GM18909 (cell line): Measurements from ENCODE around the gene LXN.

Source experiments
- ATAC-seq: cut with Tn5 transposase; IDR thresholded peaks from one replicate; pipeline ENCODE4 v1.9.1; 2021; ENCODE audit warnings: mild to moderate bottlenecking; ENCODE audit not compliant: unreplicated experiment, poor library complexity

LXN gene

DNA sequence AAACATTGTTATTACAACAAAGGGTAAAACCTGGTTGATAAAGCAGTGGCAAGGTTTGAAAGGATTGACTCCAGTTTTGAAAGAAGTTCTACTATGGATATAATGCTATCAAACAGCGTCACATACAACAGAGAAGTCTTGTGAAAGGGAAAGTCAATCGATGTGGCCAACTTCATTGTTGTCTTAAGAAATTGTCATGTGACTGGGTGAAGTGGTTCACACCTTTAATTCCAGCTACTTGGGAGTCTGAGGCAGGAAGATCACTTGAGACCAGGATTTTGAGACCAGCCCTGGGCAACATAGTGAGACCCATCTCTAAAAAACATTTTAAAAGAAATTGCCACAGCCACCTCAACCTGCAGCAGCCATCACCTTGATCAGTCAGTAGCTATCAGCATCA lies 6.2 kb upstream of the LXN start:
- no peak for ATAC-seq

DNA sequence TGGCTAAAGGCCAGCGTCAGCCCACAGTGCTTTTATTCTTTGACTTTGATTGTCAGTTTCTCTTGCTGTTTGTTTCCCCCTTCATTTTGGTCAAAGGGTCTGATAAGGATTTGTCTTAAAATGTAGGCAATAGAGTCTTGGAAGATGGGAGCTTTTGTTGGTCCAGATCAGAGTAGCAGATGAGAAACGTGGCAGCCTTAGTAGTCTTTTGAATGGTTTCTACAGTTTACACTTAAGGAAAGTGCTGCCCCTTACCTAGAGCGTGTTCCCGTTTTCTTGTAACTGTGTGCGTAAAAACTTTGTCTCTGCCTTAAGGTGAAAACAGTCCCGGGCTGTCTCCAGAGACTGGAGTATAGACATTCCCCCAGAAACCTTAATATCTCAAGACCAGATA lies 630 bp downstream of the LXN start:
- no peak for ATAC-seq

GRCh38 chr3:158668506-158668905 lies 3.9 kb downstream of the LXN start:
- ATAC-seq, result no peak

DNA sequence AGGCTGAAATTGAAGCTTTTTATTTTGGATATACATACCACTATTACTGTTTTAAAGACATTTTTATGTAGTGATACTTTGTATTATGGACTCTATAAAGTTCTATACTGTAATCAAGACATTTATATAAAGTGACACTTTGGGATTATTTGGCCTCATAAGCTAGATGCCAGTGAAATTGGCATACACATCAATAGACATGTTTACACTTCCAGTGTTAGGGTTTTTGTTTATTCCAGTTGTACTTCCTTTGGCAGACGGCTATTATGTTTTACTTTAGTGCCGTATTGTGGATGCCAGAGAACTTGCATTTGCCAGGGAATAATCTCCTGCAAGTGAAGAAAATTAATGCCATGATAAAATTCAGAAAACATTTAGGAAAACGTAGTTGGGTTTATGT lies 6.0 kb downstream of the LXN start:
- no peak for ATAC-seq

DNA sequence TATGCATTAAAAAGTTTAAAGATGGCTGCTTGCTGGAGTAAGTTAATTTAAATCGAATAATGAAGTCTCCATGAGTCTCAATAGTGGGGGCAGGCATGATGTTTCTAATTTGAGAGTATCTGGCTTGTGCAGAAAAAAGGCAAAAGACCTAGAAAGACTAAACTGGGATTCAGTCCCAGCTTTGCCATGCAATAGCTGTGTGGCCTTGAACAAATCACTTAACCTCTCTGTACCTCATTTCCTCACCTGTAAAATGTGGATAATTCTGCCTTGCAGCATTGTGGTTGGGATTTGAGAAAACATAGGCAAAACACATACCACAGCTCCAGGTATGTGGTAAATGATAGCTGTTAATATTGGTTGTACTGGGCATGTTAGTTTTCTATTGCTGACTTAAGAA lies 8.6 kb downstream of the LXN start:
- ATAC-seq, result no peak

DNA sequence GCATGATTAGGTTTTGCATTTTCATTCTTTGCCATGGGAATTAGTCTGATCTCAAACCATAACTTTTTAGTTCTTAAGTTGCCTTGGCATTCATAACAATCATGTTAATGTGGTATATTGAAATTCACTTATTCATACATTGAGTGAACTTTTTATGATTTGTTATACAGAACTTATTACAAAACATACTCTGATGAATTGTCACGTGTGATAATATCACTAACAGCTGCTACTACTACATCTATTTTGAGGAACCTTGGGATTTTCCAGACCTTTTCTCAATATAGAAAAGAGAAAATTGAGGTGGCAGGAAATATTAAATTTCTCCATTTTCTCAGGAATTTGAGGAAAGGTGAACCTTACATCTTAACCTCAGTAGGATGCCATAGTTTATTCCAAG lies 9.2 kb downstream of the LXN start:
- ATAC-seq, result no peak

DNA sequence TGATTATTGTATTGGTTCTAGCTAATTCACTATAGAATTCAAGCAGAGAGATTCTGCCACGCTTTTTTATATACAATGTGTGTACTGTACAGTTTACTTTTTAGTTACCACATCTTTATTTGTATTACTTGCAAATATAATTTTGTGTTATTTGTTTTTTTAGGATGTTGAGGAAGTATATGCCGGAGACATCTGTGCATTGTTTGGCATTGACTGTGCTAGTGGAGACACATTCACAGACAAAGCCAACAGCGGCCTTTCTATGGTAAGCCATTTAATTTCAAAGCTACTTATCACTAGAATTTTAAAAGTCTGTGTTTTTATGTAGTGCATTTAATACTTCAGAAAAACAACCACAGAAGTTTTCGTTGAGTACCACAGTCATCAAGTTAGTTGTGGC lies 11.7 kb downstream of the LXN start:
- no peak for ATAC-seq

GRCh38 chr3:158659454-158660237 lies 12.8 kb downstream of the LXN start:
- peak; percentile 92 for ATAC-seq

GRCh38 chr3:158658889-158659288 lies 13.6 kb downstream of the LXN start:
- no peak for ATAC-seq

GRCh38 chr3:158652463-158652862 lies 20.0 kb downstream of the LXN start:
- no peak for ATAC-seq

- no peak for ATAC-seq
These were observed 21.3 kb downstream of the LXN start for GRCh38 chr3:158651192-158651591.

GRCh38 chr3:158649791-158650190 lies 22.7 kb downstream of the LXN start:
- no peak for ATAC-seq

DNA sequence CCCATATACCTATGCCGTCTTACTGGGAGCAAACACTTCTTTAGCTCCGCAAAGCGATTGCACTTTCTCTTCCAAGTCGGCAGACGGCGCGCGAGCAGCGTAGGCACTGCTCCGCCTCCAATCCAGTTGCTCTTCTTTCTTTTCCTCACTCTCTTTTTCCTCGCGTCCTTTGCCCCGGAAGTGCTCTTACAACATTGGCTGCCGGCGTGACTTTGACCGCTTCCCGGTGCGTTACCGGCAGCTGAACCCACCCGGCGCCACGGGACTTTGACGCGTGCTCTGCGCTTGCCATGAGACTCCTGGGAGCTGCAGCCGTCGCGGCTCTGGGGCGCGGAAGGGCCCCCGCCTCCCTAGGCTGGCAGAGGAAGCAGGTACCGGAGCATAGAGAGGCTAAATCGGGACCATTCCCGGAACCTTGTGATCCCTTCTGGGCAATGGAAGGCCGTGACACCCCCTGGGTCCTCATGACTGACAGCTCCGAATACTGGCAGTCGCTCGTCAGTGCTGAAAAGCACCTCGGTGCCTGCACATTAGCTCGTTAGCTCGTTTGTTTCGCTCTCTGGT lies 28.0 kb downstream of the LXN start, which contains the start of gene GFM1:
Gene GFM1 (plus strand): TSS at position 183 of the 564 bp plus-strand sequence. CDS start 108 bp downstream, at position 291.
- peak; percentile 99 for ATAC-seq

GRCh38 chr3:158642474-158643210 lies 29.8 kb downstream of the LXN start:
- no peak for ATAC-seq

DNA sequence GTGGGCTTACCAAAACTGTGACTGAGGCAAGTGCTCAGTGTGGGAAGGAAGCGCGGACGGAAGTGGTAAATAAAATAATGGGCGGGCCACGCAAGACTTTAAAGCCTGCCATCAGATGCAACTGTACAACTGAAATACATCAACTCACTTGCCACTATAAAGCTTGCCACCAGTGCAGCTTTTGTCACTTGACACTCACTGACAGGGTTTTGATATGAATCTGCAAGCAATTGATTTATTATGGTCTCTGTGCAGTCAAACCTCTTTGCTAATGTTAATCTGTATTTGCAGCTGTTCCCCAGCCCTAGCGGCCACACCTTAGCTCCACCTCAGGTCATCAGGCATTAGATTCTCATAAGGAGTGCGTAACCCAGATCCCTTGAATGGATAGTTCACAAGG lies 30.4 kb downstream of the LXN start:
- ATAC-seq, result no peak

GRCh38 chr3:158640646-158641045 lies 31.8 kb downstream of the LXN start:
- ATAC-seq, result no peak

GRCh38 chr3:158631981-158632380 lies 40.5 kb downstream of the LXN start:
- ATAC-seq, result no peak

DNA sequence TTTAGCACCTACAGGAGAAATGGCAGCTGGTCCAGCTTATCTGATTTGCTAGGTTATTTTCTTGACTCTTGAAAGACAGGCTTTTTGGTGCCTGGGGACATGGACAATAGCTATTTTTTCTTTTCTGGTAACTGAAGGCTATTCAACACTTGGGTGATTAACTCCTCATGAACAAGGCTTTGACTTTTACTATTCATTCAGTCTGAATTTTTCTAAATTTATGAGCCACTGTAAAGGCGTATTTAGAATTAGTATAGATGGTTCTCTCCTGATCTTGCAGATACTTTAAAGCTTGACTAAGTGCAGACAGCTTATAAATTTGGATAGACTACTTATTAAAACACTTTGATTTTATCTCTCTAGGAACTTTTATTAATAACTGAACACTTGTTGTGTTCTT lies 46.6 kb downstream of the LXN start:
- no peak for ATAC-seq

GRCh38 chr3:158617982-158618875 lies 54.2 kb downstream of the LXN start:
- no peak for ATAC-seq
